Endothelial cell of hepatic sinusoid (primary cell): Measurements from ENCODE around the gene TMEM132D.

Source experiments
- in situ Hi-C: cut with HindIII; loops from 2 replicates; pipeline ENCODE4 v1.10.0; 2017; ENCODE audit warnings: low sequenced_read_pairs

Gene TMEM132D

GRCh38 chr12:129379076-129379804 lies 524.6 kb downstream of the TMEM132D start:
- in situ Hi-C loops = no loop called here

- in situ Hi-C loops = no loop called here
These were observed 525.3 kb downstream of the TMEM132D start for GRCh38 chr12:129378496-129378895.

- in situ Hi-C loops = no loop called here
These were observed 530.1 kb downstream of the TMEM132D start for GRCh38 chr12:129373746-129374145.

DNA sequence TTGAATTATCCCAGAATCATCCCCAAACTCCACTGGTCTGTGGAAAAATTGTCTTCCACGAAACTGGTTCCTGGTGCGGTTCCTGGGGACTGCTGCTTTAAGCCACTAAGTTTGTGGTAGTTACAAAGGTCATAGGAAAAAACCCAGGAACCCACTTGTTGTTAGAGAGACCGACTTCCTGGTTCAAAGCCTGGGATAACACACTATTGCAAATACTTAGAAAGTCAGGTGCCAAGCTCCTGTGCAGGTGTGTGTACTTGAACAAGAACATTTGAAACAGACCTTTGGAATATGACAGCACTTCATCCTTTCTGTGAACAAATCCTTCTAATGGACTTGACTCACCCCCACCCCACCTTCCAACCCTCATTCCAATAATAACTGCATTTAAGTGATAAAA lies 530.9 kb downstream of the TMEM132D start:
- in situ Hi-C loops = no loop called here

DNA sequence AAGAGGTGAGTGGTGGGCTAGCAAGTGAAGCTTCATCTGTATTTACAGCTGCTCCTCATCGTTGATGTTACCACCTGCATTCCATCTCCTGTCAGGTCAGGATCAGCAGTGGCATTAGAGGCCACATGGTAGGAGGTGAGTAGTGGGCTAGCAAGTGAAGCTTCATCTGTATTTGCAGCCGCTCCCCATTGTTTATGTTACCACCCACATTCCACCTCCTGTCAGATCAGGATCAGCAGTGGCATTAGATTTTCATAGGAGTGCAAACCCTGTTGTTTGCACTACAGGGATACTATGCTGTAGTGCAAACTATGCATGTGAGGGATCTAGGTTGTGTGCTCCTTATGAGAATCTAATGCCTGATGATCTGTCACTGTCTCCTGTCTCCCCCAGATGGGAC lies 531.5 kb downstream of the TMEM132D start:
- in situ Hi-C loops = no loop called here

GRCh38 chr12:129371268-129371667 lies 532.6 kb downstream of the TMEM132D start:
- in situ Hi-C loops = no loop called here

DNA sequence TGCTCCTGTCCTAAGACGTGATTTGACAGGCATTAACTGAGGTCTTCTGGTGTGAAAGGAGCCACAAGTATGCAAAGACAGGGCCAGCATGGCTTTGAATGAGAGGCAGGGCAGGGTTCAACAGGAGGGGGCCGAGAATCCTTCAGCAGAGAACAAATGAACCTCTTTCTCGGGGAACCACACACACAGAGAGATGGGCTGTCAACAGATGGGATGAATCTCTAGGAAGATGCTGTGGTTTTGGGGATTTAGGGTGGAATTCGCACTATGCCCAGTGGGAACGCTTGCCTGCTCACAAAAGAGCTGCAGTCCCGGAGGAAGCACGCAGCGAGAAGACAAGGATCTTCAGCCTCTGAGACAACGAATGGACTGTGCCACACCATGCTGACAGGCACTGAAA lies 537.2 kb downstream of the TMEM132D start:
- in situ Hi-C loops = no loop called here

DNA sequence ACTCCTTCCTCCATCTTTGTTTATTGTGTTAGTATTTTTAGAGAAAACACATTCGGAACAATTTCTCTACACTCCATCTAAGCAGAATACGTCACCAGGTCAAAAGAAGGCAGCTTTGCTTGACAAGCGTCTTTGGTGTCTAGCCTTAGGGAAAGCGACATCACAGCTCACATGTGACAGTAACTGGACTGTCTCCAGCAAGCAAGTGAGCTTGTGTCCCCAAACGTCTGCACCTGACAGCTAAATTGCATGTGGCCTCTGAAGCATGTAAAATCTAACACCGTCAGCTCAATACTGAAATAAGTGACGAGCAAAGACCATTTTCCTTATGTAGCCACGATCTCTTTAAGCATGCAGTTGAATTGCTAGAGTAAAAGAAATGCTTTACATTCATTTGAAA lies 540.8 kb downstream of the TMEM132D start:
- in situ Hi-C loops = no loop called here

- in situ Hi-C loops = no loop called here
These were observed 546.6 kb downstream of the TMEM132D start for GRCh38 chr12:129357233-129357632.

DNA sequence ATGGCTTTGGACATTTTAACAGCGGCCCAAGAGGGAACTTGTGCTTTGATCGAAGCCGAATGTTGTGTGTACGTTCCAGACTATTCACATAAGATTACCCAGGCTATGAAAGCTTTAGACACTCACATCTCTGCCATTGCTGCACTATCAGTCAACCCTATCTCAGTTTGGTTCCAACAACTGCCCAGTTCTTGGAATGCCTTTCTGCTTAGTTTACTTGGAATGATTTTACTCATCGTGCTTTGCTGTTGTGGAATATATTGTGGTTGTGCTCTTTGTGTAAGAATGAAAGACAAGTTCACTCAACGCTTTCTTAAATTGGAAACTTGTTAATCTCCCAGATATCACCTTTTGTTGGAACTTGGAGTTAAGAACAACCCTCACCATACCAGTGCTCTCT lies 552.3 kb downstream of the TMEM132D start:
- in situ Hi-C loops = no loop called here

DNA sequence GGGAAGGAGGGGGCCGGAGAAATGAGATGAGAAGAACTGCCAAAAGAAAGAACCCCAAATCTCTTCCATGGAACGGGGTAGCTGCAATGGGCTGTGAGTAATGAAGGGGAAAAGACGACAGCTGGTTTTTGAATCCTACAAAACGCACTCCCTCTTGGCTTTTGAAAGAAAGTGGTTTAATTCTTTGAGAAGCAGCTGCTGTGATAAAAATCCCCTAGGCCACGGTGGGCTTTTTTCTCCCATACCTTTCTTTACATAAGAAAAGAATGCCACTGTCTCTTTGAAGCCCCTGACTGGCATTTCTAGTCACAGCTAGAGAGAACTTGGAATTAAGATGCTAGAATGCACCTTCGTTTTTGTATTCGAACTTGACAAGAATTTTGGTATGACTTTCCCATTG lies 564.5 kb downstream of the TMEM132D start:
- in situ Hi-C loops = no loop called here

GRCh38 chr12:129337413-129337812 lies 566.4 kb downstream of the TMEM132D start:
- in situ Hi-C loops = no loop called here

- in situ Hi-C loops = no loop called here
These were observed 568.1 kb downstream of the TMEM132D start for GRCh38 chr12:129335773-129336172.

DNA sequence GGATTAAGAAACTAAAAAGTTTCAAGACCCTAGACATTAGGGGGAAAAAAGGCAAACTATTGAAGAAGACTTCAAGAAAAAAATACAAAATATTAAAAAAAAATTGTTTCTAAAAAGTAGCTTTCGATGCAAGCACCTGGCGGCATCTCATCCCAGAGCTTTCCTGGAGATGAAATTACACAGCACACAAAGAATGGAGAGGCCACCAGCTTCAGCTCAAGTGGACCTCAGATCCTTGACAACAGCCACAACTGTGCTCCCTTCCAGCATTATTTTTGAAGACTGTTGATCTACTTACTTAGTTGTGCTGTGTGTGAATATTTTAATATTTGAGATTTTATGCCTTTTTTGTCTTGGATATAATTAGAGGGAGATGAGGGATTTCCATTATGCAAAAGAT lies 571.5 kb downstream of the TMEM132D start:
- in situ Hi-C loops = no loop called here

DNA sequence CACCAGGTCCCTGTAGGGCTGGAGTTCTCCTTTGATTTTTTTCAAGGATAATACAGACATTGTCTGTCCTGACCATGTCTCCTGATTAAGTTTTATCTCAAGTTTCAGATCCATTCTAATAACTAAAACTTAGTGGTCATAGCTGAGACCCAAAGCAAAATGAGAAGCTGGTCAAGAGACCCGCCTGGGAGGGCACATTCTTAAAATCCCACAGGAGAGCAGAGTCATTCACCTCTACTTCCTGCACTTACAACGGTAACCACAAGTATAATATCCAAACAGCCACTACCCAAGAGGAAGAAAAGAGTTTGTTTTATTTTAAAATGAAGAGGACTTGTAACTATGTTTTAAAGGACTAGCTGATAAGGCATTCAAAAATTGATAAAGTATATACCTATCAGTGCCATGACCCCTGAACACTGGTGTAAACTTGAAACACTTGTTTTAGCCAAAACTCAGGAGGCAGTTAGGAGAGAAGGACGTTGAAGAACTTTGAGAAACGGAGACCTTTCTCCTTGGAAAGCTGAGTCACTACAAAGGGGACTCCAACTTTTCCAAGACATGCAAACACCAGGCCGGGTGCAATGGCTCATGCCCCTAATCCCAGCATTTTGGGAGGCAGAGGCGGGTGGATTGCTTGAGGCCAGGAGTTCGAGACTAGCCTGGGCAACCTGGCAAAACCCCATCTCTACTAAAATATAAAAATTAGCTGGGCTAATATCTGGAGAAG lies 572.3 kb downstream of the TMEM132D start:
- in situ Hi-C loops = no loop called here

DNA sequence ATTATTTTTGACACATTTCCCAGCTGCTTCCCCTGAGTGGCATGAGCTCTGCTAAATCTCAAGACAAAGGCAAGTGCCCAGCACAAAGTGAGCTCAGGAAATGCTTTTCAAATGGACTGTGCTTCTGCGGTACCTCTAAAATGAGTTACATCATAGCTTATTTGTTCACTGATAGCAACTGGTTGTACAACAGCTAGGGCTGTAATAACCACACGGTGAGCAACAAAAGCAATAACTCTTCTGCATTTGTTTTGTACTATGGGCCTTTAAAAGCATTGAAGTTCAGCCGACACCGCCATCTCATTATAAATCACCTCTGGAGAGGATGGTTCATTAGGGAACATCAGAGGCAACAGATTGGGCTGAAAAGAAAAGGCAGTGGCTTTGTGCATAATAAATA lies 575.6 kb downstream of the TMEM132D start:
- in situ Hi-C loops = no loop called here

GRCh38 chr12:129325566-129325965 lies 578.3 kb downstream of the TMEM132D start:
- in situ Hi-C loops = no loop called here

GRCh38 chr12:129312048-129312447 lies 591.8 kb downstream of the TMEM132D start:
- in situ Hi-C loops = no loop called here

DNA sequence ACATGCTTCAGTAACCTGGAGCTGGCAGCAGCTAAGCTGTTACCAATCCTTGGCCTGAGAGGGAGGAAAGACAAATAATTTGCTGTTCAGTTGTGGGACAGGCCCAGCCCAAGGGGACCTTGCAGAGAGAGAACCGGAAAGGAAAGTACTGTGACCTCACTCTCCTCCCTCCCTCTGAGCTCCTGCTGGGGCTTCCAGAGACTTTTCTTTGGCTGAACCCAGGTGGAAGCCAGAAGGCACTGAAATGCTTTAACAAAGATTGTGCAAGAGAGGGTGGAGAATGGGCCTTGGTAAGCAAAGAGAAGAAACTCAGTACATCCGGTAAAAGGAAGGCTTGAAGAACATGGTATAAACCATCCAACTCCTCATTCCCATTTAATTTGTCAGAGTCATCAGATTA lies 593.5 kb downstream of the TMEM132D start:
- in situ Hi-C loops = no loop called here

GRCh38 chr12:129305851-129306250 lies 598.0 kb downstream of the TMEM132D start:
- in situ Hi-C loops = loop anchor here (5.0 kb wide), 1 partner anchor 101 kb away; no protein-coding TSS in a partner anchor

GRCh38 chr12:129304529-129304928 lies 599.3 kb downstream of the TMEM132D start:
- in situ Hi-C loops = no loop called here

DNA sequence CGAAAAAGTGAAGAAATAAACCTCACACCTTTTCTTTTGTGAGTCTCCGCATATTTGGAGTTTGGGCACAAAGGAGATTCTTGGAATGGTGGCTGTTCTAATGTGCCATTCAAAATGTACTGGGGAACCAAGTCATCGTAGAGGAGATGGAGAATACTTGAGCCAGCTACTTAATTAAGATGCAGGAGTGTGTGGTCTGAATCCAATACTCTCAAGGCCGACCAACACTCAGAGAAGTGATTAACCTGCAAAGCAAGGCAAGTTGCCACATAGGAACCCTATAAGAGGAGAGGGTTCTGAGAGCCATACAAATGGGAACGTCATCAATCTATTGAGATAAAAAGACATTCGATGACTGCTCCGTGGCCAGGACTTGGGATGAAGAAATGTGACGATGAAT lies 603.8 kb downstream of the TMEM132D start:
- in situ Hi-C loops = no loop called here
